ENCODE results near the gene CAMKK1.
"Not testable (repeated sequence)": the region's sequence is repeated elsewhere in the genome, so short reads cannot be mapped to it uniquely, and the experiment has no call there.

The CAMKK1 gene

GRCh38 chr17:3846437-3847164, 46.3 kb downstream of the CAMKK1 start:
- DNase-seq (ENCODE audit: low read depth in 2 of 2), result no peak

- peak; percentile 79 to 84 for DNase-seq (ENCODE audit: low read depth in 2 of 2)
Measured at GRCh38 chr17:3845621-3846436, 47.0 kb downstream of the CAMKK1 start, which contains the start of gene NCBP3. TSS of gene NCBP3 (minus strand) at chr17:3846246. CDS start at chr17:3846223, 23 bp downstream.

- no peak for DNase-seq (ENCODE audit: low read depth in 2 of 2)
Measured at GRCh38 chr17:3845291-3845620, 47.6 kb downstream of the CAMKK1 start.

- not testable (repeated sequence) for DNase-seq (ENCODE audit: low read depth in 2 of 2)
Measured at GRCh38 chr17:3844556-3844955, 48.3 kb downstream of the CAMKK1 start.

- no peak for DNase-seq (ENCODE audit: low read depth in 2 of 2)
Measured at GRCh38 chr17:3843935-3844516, 48.8 kb downstream of the CAMKK1 start.

- no peak for DNase-seq (ENCODE audit: low read depth in 2 of 2)
Measured at GRCh38 chr17:3838206-3838605, 54.6 kb downstream of the CAMKK1 start.

GRCh38 chr17:3836551-3836950, 56.3 kb downstream of the CAMKK1 start:
- DNase-seq (ENCODE audit: low read depth in 2 of 2), result no peak

- DNase-seq (ENCODE audit: low read depth in 2 of 2), result no peak
Measured at GRCh38 chr17:3835410-3836229, 57.2 kb downstream of the CAMKK1 start.

GRCh38 chr17:3834811-3835210, 58.0 kb downstream of the CAMKK1 start:
- DNase-seq (ENCODE audit: low read depth in 2 of 2), result no peak

GRCh38 chr17:3828852-3829232, 64.0 kb downstream of the CAMKK1 start:
- DNase-seq (ENCODE audit: low read depth in 2 of 2), result no peak

GRCh38 chr17:3828151-3828851, 64.6 kb downstream of the CAMKK1 start:
- DNase-seq (ENCODE audit: low read depth in 2 of 2), result no peak

GRCh38 chr17:3827124-3827773, 65.6 kb downstream of the CAMKK1 start:
- peak; percentile 39 to 47 for DNase-seq (ENCODE audit: low read depth in 2 of 2)

GRCh38 chr17:3826191-3826590, 66.7 kb downstream of the CAMKK1 start:
- no peak for DNase-seq (ENCODE audit: low read depth in 2 of 2)

GRCh38 chr17:3821101-3821500, 71.8 kb downstream of the CAMKK1 start:
- DNase-seq (ENCODE audit: low read depth in 2 of 2), result no peak

GRCh38 chr17:3818786-3819185, 74.1 kb downstream of the CAMKK1 start:
- DNase-seq (ENCODE audit: low read depth in 2 of 2), result no peak

GRCh38 chr17:3817851-3818605, 74.8 kb downstream of the CAMKK1 start:
- no peak for DNase-seq (ENCODE audit: low read depth in 2 of 2)

GRCh38 chr17:3815925-3816324, 76.9 kb downstream of the CAMKK1 start:
- no peak for DNase-seq (ENCODE audit: low read depth in 2 of 2)

GRCh38 chr17:3815122-3815521, 77.7 kb downstream of the CAMKK1 start:
- no peak for DNase-seq (ENCODE audit: low read depth in 2 of 2)

- DNase-seq (ENCODE audit: low read depth in 2 of 2), result no peak
Measured at GRCh38 chr17:3814361-3814760, 78.5 kb downstream of the CAMKK1 start.

- DNase-seq (ENCODE audit: low read depth in 2 of 2), result no peak
Measured at GRCh38 chr17:3813171-3813570, 79.7 kb downstream of the CAMKK1 start.
